ENCODE data around the gene BACH2. TPM values are rescaled to one million over a fixed set of nuclear protein-coding genes. Genes with fewer than 3 reads are reported as not detected.

BACH2 gene
- total and polyA plus RNA-seq, 12 donors: 0.16 to 4.7 (median 2.4) TPM

DNA sequence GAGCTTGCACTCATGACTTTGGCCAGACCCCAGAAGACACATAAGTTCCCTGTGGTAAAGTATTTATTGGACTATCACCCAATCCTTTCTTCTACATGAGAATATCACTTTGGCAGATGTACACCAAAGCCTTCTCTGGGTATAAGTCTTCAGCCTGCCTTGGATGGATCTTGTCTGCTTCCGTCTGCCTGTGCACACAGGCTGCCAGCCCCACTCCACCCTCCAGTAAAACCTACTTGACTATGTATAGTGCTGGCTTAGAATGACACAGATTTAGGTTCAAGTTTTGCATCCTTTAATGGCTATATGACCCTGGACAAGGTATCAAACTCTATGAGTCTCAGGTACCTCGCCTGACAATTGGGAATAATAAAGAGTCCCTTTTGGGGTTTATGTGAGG is 63.4 kb downstream of the BACH2 start:
- no peaks in the 10 kb centered on the region for H3K36me3 ChIP-seq
- H3K4me3 ChIP-seq: no peak overlapping the region
- TF ChIP-seq, protein P1, sequence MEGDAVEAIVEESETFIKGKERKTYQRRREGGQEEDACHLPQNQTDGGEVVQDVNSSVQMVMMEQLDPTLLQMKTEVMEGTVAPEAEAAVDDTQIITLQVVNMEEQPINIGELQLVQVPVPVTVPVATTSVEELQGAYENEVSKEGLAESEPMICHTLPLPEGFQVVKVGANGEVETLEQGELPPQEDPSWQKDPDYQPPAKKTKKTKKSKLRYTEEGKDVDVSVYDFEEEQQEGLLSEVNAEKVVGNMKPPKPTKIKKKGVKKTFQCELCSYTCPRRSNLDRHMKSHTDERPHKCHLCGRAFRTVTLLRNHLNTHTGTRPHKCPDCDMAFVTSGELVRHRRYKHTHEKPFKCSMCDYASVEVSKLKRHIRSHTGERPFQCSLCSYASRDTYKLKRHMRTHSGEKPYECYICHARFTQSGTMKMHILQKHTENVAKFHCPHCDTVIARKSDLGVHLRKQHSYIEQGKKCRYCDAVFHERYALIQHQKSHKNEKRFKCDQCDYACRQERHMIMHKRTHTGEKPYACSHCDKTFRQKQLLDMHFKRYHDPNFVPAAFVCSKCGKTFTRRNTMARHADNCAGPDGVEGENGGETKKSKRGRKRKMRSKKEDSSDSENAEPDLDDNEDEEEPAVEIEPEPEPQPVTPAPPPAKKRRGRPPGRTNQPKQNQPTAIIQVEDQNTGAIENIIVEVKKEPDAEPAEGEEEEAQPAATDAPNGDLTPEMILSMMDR (IDR thresholded peaks at IDR 0.05): no peak
- H3K9me3 ChIP-seq: no peaks in the 10 kb centered on the region
- 96% methylated on average over 2 of the region's 2 CpGs for WGBS, 2 donors
- H3K4me1 ChIP-seq: peaks cover 0 to 44% (median 33%) of the 10 kb centered on the region in 9 donors
- no peak for ATAC-seq
- DNase-seq: no peak
- intact Hi-C loops (cut with DNase I): loop anchor here in 1 of 10 donors (10.0 kb wide), 1 partner anchor 52 kb away; no protein-coding TSS in a partner anchor
- peak overlapping the region in 1 of 10 donors; percentile 20 for H3K27ac ChIP-seq
- no peaks in the 10 kb centered on the region for H3K27me3 ChIP-seq

DNA sequence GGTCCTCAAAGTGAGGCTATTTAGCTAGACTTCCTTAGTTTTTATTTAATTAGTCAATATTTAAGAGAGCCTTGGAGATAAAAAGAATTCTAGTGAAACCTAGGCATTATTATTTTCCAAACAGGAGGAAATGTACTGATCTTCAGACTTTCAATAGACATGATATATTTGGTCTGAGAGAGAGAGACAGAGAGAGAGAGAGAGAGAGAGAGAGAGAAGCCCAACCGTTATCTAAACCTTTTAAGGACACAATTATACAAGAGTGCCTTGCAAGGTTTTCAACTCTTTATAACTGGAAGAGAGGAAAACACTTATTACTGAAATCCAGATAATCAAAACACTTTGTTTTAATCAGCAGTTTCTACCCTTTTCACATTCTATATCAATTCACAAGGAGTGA is 64.8 kb downstream of the BACH2 start:
- TF ChIP-seq, protein P1 (IDR thresholded peaks at IDR 0.05): no peak
- H3K4me3 ChIP-seq: no peak overlapping the region
- no peaks in the 10 kb centered on the region for H3K9me3 ChIP-seq
- intact Hi-C loops (cut with DNase I): loop anchor here in 1 of 10 donors (10.0 kb wide), 1 partner anchor 53 kb away; no protein-coding TSS in a partner anchor
- ATAC-seq (no peak), DNase-seq (no peak)
- peaks cover 0 to 57% (median 38%) of the 10 kb centered on the region in 9 donors for H3K4me1 ChIP-seq
- no peaks in the 10 kb centered on the region for H3K36me3 ChIP-seq
- H3K27ac ChIP-seq: peak overlapping the region in 1 of 10 donors; percentile 47
- WGBS, 2 donors: 48 to 52% methylated on average over 1 of the region's 1 CpG
- H3K27me3 ChIP-seq: no peaks in the 10 kb centered on the region

DNA sequence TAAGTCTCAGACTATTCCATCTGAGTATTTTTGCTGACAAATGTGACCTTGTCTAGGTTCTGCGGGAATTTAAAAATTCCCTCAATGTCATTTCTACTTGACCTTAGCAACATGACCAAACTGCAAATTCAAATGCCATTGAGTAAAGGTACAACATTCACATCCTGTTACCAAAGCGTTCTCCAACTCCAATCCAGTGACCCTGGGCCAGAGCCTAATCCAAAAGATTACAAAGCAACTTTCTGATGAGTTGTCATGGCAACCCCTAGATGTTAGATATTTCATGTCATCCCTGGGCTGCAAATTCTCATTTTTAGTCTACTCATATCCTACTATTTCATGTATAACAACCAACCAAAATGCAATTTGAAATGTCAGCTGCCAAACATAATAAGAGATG is 65.3 kb downstream of the BACH2 start:
- H3K27ac ChIP-seq: peak overlapping the region in 3 of 10 donors; percentile 26 to 47 (median 42)

DNA sequence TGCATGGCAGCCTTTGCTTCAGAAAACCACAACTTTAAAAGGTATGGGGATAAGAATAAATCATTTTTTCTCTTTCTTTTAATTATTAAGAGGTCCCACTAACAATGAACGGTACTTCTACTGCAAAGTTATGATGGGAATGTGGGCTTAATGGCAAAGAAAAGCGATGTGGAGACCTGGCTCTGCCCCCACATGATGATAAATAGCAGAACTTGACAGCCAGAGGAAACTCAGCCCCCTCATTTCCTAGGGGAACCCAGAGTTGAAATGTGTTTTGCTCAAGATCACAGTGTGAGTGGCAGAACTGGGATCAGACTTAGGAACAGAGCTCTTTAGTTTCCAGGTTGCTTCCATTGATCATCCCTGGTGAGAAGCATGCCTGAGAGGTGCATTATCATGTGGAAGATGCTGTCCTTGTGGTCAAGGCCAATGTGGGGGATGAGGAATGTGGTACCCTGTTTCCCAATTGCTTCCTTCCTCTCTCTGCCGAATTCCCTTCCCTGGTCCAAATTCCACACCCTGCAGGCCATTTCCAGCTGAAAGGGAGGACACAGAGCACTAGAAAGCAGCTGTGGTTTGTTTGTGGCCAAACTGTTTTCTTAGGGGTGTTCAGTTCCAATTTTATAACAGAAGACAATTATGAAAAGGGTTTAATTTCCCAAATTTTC is 66.0 kb downstream of the BACH2 start:
- TF ChIP-seq, protein P1 (IDR thresholded peaks at IDR 0.05): no peak
- ATAC-seq: peak in 7 of 8 donors; percentile 20 to 58 (median 57)
- no peak for DNase-seq
- Histone ChIP-seq H3K27ac (peak overlapping the region in 5 of 10 donors; percentile 26 to 57 (median 42)), H3K36me3 (no peaks in the 10 kb centered on the region), H3K9me3 (no peaks in the 10 kb centered on the region), H3K4me1 (peaks cover 0 to 57% (median 38%) of the 10 kb centered on the region in 9 donors), H3K27me3 (no peaks in the 10 kb centered on the region), H3K4me3 (no peak overlapping the region)
- WGBS, 2 donors: 34 to 41% methylated on average over 3 of the region's 3 CpGs
- intact Hi-C loops (cut with DNase I): loop anchor here in 1 of 10 donors (10.0 kb wide), 1 partner anchor 54 kb away; no protein-coding TSS in a partner anchor

More for the DNA sequence above, 65.3 kb downstream of the BACH2 start:
- peaks cover 0 to 57% (median 38%) of the 10 kb centered on the region in 9 donors for H3K4me1 ChIP-seq
- no peak overlapping the region for H3K4me3 ChIP-seq
- peak in 1 of 8 donors; percentile 11 for ATAC-seq
- no peak for DNase-seq
- H3K9me3 ChIP-seq: no peaks in the 10 kb centered on the region
- WGBS, 2 donors: 44 to 51% methylated on average over 2 of the region's 2 CpGs
- intact Hi-C loops (cut with DNase I): loop anchor here in 1 of 10 donors (10.0 kb wide), 1 partner anchor 53 kb away; no protein-coding TSS in a partner anchor
- no peaks in the 10 kb centered on the region for H3K36me3 ChIP-seq
- H3K27me3 ChIP-seq: no peaks in the 10 kb centered on the region
- TF ChIP-seq, protein P1 (IDR thresholded peaks at IDR 0.05): no peak

Measured in heart right ventricle (tissue), 16 donors.